GM19043 (cell line): Measurements from ENCODE around the gene FAM227B.

Experiments
- ATAC-seq: cut with Tn5 transposase; IDR thresholded peaks from one replicate; pipeline ENCODE4 v1.9.1; 2021; ENCODE audit warnings: low read depth; ENCODE audit not compliant: unreplicated experiment

Gene FAM227B

DNA sequence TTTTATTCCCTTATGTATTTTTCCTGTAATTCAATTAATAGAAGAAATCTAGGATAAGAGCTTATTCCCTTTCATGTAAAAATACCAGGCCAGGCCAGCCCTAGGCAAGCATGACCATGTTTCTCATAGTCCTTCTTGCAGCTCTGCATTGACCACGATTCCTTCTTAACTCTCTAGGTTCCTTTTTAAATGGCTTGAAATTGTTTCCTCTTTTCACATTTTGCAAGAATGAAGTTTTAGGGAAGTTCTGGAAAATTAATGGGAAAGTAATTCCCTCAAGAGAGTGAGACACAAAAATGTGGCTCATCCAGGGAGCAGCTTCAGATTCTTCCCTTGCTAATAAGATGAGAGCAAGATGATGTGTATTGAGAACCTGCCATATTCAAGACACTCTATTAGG is 314.1 kb downstream of the FAM227B start:
- no peak for ATAC-seq

DNA sequence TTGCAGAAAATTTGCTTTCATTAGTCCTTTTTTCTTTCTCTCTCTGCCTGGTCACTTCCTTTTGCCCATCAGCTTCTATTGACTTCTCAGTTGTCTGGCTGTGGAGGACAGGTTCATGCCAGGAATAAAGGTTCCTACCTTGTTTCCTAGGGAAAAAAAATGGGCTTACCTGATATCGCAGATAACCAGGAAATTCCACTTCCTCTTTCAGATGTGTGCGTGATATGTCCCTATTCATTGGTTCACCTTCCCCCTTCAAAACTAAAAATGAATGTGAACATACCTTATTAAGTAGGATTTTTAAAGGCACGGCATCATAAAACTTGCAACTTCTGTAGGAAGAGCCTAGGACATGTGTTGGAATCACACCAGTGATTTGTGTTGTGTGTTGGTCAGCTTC is 317.6 kb downstream of the FAM227B start:
- no peak for ATAC-seq

DNA sequence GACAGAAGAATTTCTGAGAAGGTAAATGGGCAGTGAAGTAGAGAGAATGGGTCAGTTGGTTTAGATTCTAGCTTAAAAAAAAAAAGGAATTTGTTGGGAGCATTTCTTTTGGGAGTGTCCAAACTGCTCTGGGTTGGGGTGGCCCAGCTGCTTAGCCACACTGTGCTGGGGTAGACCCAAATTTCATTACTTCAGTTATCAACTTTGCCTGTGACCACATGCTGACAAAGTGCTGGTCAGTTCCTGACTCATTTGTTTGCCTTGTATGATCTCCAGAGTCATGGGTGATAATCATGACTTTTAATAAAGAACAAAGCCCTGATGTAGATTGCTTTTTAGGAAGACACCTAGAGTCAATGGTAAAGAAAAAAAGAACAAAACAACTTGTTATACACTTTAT is 319.1 kb downstream of the FAM227B start:
- no peak for ATAC-seq

DNA sequence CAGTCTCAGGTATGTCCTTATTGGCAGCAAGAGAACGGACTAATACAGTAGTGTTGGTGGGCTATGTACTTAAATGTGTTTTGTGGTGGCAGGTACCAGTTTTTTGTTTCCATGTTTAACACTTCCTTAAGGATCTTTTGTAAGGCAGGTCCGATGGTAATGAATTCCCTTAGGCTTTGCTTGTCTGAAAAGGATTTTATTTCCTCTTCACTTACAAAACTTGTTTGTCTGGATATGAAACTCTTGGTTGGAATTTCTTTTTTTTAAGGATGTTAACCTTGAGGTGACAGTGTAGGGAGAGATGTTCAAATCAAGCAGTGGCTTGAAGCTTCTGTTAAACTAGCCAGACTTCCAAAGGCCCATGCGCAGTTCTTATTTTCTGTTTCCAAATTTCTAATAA is 319.8 kb downstream of the FAM227B start:
- ATAC-seq: no peak

DNA sequence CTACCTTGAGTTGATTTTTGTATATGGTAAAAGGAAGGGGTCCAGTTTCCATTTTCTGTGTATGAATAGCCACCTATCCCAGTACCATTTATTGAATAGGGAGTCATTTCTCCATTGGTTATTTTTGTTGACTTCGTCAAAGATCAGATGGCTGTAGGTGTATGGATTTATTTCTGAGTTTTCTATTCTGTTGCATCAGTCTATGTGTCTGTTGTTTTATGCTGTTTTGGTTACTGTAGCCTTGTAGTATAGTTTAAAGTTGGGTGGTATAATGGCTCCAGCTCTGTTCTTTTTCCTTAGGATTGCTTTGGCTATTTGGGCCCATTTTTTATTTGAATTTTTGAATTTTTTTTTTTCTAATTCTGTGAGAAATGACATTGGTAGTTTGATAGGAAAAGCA is 323.0 kb downstream of the FAM227B start:
- no peak for ATAC-seq

DNA sequence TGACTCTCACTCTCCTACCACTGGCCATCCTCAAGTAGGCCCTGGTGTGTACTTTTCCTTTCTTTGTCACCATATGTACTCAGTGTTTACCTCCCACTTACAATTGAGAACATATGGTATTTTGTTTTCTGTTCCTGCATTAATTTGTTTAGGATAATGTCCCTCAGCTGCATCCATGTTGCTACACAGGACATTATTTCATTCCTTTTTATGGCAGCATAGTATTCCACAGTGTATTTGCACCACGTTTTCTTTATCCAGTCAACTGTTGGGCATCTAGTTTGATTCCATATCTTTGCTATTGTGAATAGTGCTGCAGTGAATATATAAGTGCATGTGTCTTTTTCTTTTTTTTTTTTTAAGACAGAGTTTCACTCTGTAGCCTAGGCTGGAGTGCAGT is 324.4 kb downstream of the FAM227B start:
- ATAC-seq: no peak

DNA sequence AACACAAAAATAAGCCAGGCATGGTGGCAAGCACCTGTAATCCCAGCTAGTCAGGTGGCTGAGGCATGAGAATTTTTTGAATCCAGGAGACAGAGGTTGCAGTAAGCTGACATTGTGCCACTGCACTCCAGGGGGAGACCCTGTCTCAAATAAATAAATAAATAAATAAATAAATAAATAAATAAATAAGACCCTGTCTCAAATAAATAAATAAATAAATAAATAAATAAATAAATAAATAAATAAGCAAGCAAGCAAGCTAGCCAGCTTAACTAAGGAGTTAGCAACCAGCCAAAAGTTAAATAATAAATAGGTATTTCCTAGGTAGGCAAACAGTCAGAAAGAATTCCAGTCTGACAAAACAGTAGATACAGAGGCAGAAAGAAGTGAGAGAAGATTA is 326.7 kb downstream of the FAM227B start:
- ATAC-seq: no peak

DNA sequence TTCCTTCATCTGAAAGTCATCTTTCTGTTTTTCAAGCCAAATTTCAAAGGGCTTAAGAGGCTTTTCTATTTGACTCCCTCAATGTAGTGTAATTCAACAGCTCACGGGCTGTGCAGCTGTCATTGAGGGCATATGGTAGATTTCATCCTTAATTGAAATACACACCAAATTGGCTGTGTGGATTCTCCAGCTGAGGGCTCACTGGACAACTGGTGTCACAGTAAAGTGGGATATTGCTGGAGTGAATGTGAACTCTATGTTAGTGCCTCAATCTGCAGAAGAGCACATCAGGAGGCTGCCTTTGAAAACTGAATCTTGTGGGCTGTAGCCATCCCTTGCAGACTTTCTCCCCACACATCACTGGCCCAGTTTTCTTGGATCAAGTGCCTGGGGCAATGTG is 330.4 kb downstream of the FAM227B start:
- no peak for ATAC-seq

DNA sequence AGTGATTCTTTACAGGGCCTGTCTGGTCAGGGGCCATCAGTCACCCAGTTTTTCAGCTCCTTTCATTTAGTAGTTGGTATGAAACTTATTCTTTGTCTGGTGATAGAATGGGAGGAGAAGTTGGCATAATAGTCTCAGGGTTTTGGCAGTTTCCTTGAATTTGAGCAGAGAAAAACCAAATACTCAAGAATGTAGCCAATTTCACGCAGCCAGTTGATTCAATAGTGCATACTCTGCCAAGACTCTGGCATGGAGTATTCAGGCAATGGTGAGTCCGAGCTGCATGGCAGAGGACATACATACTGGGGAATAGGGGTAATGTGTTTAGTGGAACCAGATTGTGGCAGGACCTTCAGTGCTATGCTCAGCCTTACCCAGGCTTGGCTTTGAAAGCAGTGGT is 332.2 kb downstream of the FAM227B start:
- ATAC-seq: no peak

DNA sequence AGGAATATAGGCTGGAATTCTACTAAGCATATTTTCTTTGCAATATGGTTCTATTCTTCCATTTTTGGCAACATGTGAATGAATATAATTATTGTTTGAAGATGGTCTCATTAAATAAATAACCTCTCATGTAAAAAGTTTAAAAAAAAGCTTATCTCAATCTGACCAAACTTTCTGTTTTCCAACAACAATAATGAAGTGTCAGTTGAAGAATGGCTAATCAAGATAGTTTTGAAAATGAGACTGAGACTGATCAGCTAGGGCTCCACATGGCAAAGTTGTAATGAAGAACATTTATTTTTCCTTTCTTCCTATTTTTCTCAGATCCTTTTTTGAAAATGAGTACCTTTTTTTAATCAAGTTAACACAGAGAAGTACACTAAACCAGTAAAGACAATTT is 333.1 kb downstream of the FAM227B start:
- no peak for ATAC-seq

DNA sequence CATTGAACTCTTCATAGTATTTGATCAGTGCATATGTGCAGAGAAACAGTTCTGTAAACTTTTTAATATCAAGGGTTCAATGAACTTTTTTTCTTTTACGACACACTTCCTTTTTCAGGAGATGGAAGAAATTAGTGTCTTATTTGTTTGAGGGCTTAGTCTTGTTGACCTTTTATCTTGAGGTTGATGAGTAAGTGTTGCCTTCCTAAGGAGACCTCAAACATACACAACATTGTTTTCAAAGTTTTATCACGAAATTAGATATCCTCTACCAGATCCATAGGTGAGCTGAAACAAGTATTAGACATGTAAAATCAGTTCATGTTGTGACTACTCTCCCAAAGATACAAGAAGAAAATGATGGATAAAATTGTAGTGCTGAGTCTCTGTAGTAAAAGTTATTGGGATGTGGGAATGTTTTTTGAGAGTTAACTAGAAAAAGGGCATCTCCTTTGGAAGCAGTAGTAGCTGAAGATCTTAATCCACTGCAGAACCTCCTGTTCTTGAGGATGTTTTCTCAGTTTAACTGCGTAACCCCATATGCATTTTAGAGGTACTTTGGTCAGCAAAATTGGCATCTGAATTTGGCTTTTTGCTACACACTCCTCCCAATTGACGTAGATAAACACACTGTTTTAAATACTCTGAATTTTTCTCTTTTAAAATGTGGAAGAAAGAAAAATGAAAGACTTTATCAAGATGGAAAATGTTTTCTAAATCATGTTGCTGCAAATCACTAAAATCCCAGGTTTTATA is 333.8 kb downstream of the FAM227B start:
- no peak for ATAC-seq

DNA sequence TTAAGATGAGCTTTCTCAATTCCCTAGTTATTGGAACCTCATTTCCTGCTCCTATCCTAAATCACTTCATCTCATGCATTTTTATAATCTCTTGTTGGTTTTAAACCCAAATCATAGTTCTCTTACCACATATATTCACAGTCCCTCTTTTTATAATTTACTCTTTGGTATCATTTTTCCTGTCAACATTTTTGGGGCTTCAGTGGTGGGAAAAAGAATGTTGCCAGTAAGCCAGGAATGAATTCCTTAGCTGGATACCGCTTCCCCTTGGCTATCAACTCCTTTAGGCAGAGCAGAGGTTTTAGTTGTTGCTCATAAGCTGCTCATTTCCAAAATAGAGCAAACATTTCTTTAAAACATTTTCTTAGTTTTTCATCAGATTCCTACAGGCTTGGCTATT is 338.3 kb downstream of the FAM227B start:
- no peak for ATAC-seq

DNA sequence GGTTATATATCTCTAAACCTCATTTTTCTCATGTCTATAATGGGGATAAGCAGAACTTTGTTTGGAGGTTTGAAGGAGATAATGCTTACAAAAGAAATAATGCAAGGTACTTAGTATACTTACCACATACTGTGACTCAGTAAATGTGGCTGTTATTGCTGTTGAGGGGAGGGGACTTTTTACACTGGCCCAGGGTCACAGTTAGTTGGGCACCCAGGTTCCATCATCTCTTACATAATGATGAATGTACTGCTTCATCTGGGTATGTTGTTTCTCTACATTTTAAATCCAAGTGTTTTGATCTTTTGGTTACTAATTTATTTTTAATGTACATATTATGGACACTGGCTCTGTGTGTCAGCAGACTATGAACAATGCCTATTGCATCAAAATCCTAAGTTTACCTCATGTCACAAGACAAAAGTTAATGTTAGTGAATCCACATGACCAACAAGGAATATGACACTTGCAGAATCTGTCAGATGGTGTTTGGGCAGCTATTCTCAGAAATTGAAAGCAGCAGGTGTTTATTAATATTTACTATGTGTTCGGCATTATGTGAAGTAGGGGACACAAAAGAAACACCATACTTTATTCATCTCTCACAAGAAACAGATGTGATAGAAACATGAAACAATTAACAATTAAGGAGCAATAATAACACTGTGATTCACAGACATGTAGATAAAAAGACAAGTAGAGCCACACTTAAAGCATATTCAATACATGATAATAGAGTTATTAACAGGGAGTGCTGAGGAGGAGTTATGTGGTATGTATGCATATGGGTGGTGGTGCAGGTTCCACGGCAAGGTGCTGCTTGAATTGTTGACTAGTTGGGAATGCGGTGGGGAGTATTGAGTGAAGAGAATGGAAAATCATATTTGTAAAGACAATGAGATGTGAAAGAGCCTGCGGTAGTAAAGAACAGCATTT is 340.8 kb downstream of the FAM227B start:
- no peak for ATAC-seq

DNA sequence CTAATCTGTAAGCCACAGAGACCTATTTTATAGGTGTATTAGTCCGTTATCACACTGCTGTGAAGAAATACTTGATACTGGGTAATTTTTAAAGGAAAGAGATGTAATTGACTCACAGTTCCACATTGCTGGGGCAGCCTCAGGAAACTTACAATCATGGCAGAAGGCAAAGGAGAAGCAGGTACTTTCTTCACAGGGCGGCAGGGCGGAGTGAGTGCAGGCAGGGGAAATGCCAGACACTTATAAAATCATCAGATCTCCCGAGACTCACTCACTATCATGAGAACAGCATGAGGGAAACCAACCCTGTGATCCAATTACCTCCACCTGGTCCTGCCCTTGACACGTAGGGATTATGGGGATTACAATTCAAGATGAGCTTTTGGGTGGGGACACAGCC is 341.9 kb downstream of the FAM227B start:
- ATAC-seq: no peak
